Measurements from ENCODE around the gene EPN1.

- TF ChIP-seq CTCF (IDR thresholded peaks at IDR 0.05) (no peak), POLR2A (IDR thresholded peaks at IDR 0.05) (no peak)
Observed at GRCh38 chr19:55696301-55697068, 21.5 kb downstream of the EPN1 start.

Measured in heart left ventricle (tissue), 13 donors.